Measurements from ENCODE around the gene MRPS31. TPM values are rescaled to one million over a fixed set of nuclear protein-coding genes. Genes with fewer than 3 reads are reported as not detected.

Gene MRPS31
- total RNA-seq, 1 experiment from 2014 or later = 22.8 TPM

- H3K9me3 ChIP-seq (ENCODE audit: control insufficient read depth in 1 of 2, insufficient read depth in 1 of 2, low read depth in 1 of 2, low read length in 2 of 2) = no peaks in the 10 kb centered on the region
- H2AFZ ChIP-seq (ENCODE audit: low read depth, low read length, poor library complexity, severe bottlenecking) = no peak overlapping the region
- ChIA-PET CTCF (no interaction called here), RAD21 (ENCODE audit: low non-redundant PET in 1 of 2, low total read pairs in 2 of 2, uncharacterized antibody in 2 of 2, unreplicated experiment in 2 of 2) (no interaction called here), POLR2A (no interaction called here)
- ATAC-seq (no peak), DNase-seq (ENCODE audit: low read depth, low spot score) (no peak)
- H3K36me3 ChIP-seq (ENCODE audit: control insufficient read depth in 1 of 2, insufficient read depth in 2 of 2, low read length in 2 of 2) = peaks cover 14 to 21% of the 10 kb centered on the region in 2 experiments; a peak in 3 of 4 replicates
- H3K27ac ChIP-seq (ENCODE audit: low read depth, low read length) = no peak overlapping the region
- no peak overlapping the region for H3K9ac ChIP-seq (ENCODE audit: low read length)
- no peak overlapping the region for H3K4me2 ChIP-seq (ENCODE audit: low read length)
- intact Hi-C loops (cut with micrococcal nuclease) = no loop called here
- H3K9me2 ChIP-seq (ENCODE audit: insufficient read depth) = no peaks in the 10 kb centered on the region
- H3K4me3 ChIP-seq (replicated peaks in 1 of 2; ENCODE audit: low read depth in 1 of 2, low read length in 2 of 2) = no peak overlapping the region
- H3K27me3 ChIP-seq (ENCODE audit: insufficient read depth, low read length) = no peaks in the 10 kb centered on the region
- no peaks in the 10 kb centered on the region for H3K79me2 ChIP-seq (ENCODE audit: insufficient read depth, low read length)
- TF ChIP-seq EZH2 (IDR thresholded peaks at IDR 0.05) = no peak
- TF ChIP-seq REST (IDR thresholded peaks at IDR 0.05; ENCODE audit: low read depth) = no peak
- no peak for TF ChIP-seq ELF1 (IDR thresholded peaks at IDR 0.05; ENCODE audit: borderline replicate concordance, low read depth)
- TF ChIP-seq JUND (IDR thresholded peaks at IDR 0.05) = no peak
- TF ChIP-seq EZH2phosphoT487 (IDR thresholded peaks at IDR 0.05; ENCODE audit: borderline replicate concordance) = no peak
- TF ChIP-seq SIN3A (IDR thresholded peaks at IDR 0.05; ENCODE audit: low read depth) = no peak
- no peak for TF ChIP-seq POLR2AphosphoS5 (IDR thresholded peaks at IDR 0.05; ENCODE audit: low read depth, low read length)
- no peak for TF ChIP-seq ZNF274 (IDR thresholded peaks at IDR 0.05; ENCODE audit: low read depth, low read length)
- no peak for TF ChIP-seq ATF3 (IDR thresholded peaks at IDR 0.05)
- TF ChIP-seq MAX (IDR thresholded peaks at IDR 0.05) = no peak
- no peak for TF ChIP-seq ZBTB33 (IDR thresholded peaks at IDR 0.05; ENCODE audit: extremely low read depth, insufficient replicate concordance, low read length)
- no peaks in the 10 kb centered on the region for H3K4me1 ChIP-seq (ENCODE audit: control insufficient read depth in 1 of 2, insufficient read depth in 2 of 2, low read length in 2 of 2)
- BruUV-seq (replicated peaks) = no TSS peak
- H4K20me1 ChIP-seq (ENCODE audit: insufficient read depth) = no peaks in the 10 kb centered on the region
These were observed 35.3 kb upstream of the MRPS31 start for GRCh38 chr13:40806241-40806640.
